DMS153 (cell line): ENCODE results near the gene BCCIP.

ENCODE experiments used
- DNase-seq: peaks from one replicate; lab custom pipeline; 2025; lab: John Stamatoyannopoulos, UW

Gene BCCIP

GRCh38 chr10:125844751-125845221, 21.4 kb downstream of the BCCIP start:
- DNase-seq: no peak

- DNase-seq: no peak
These were observed 22.3 kb downstream of the BCCIP start for GRCh38 chr10:125845617-125846016.

GRCh38 chr10:125846894-125847293, 23.5 kb downstream of the BCCIP start:
- DNase-seq: no peak

- DNase-seq: no peak
These were observed 25.0 kb downstream of the BCCIP start for GRCh38 chr10:125848371-125848770.

GRCh38 chr10:125848857-125849256, 25.5 kb downstream of the BCCIP start:
- no peak for DNase-seq

- no peak for DNase-seq
These were observed 26.1 kb downstream of the BCCIP start for GRCh38 chr10:125849448-125849847.

- no peak for DNase-seq
These were observed 27.7 kb downstream of the BCCIP start for GRCh38 chr10:125850766-125851731.

GRCh38 chr10:125852487-125852886, 29.1 kb downstream of the BCCIP start:
- DNase-seq: no peak

- DNase-seq: no peak
These were observed 33.9 kb downstream of the BCCIP start for GRCh38 chr10:125857185-125857760.

- peak; percentile 90 for DNase-seq
These were observed 35.9 kb downstream of the BCCIP start for GRCh38 chr10:125859128-125859817.

- DNase-seq: no peak
These were observed 41.8 kb downstream of the BCCIP start for GRCh38 chr10:125865120-125865519.

- DNase-seq: no peak
These were observed 43.2 kb downstream of the BCCIP start for GRCh38 chr10:125866421-125867029.

GRCh38 chr10:125868372-125868975, 45.1 kb downstream of the BCCIP start:
- peak; percentile 7 for DNase-seq

GRCh38 chr10:125871338-125871737, 48.0 kb downstream of the BCCIP start:
- DNase-seq: peak; percentile 61

- DNase-seq: no peak
These were observed 55.9 kb downstream of the BCCIP start for GRCh38 chr10:125878957-125879835.

GRCh38 chr10:125880719-125881118, 57.4 kb downstream of the BCCIP start:
- DNase-seq: no peak

- DNase-seq: no peak
These were observed 57.8 kb downstream of the BCCIP start, which contains the start of gene DHX32 for GRCh38 chr10:125881192-125881591. Gene DHX32 (minus strand): TSS chr10:125881292. CDS start chr10:125880824, 468 bp downstream.

- no peak for DNase-seq
These were observed 59.2 kb downstream of the BCCIP start for GRCh38 chr10:125882596-125882995.

GRCh38 chr10:125883211-125883610, 59.9 kb downstream of the BCCIP start:
- DNase-seq: no peak
